Measurements from ENCODE around the gene SBF1.

Gene SBF1

GRCh38 chr22:50455201-50455600 is 19.6 kb downstream of the SBF1 start:
- H3F3A ChIP-seq (ENCODE audit: low read depth) = no peaks in the 10 kb centered on the region
- no peak for TF ChIP-seq EZH2phosphoT487 (IDR thresholded peaks at IDR 0.05; ENCODE audit: borderline replicate concordance)
- no peak for TF ChIP-seq CTCF (conservative IDR thresholded peaks at IDR 0.05; ENCODE audit: low read length)
- no peaks in the 10 kb centered on the region for H3K4me1 ChIP-seq (ENCODE audit: insufficient read depth, low read length, poor library complexity, severe bottlenecking)
- H3K36me3 ChIP-seq (ENCODE audit: insufficient read depth, low read length) = peaks cover 68% of the 10 kb centered on the region; the same call in 1 of the 2 replicates
- no peaks in the 10 kb centered on the region for H3K9me2 ChIP-seq (replicated peaks; ENCODE audit: low read depth, low read length)
- H3K4me3 ChIP-seq (ENCODE audit: low read length, poor library complexity, severe bottlenecking) = no peak overlapping the region
- H4K20me1 ChIP-seq (ENCODE audit: insufficient read depth, low read length, poor library complexity, severe bottlenecking) = peaks cover 7% of the 10 kb centered on the region
- no peaks in the 10 kb centered on the region for H3K79me2 ChIP-seq (ENCODE audit: insufficient read depth, low read length)
- no peak overlapping the region for H3K9ac ChIP-seq (ENCODE audit: low read depth, low read length, poor library complexity, severe bottlenecking)
- H3K27me3 ChIP-seq (ENCODE audit: insufficient read depth, low read length, poor library complexity, severe bottlenecking) = no peaks in the 10 kb centered on the region
- no peaks in the 10 kb centered on the region for H3K9me3 ChIP-seq (ENCODE audit: insufficient read depth, low read depth, low read length)
- no peak overlapping the region for H3K4me2 ChIP-seq (ENCODE audit: low read depth, low read length, poor library complexity, severe bottlenecking)
- H2AFZ ChIP-seq (ENCODE audit: low read length) = no peak overlapping the region

- no peak overlapping the region for H3K4me2 ChIP-seq (ENCODE audit: low read depth, low read length, poor library complexity, severe bottlenecking)
- no peaks in the 10 kb centered on the region for H3K9me2 ChIP-seq (replicated peaks; ENCODE audit: low read depth, low read length)
- no peak overlapping the region for H3K4me3 ChIP-seq (ENCODE audit: low read length, poor library complexity, severe bottlenecking)
- H3K27me3 ChIP-seq (ENCODE audit: insufficient read depth, low read length, poor library complexity, severe bottlenecking) = no peaks in the 10 kb centered on the region
- H2AFZ ChIP-seq (ENCODE audit: low read length) = no peak overlapping the region
- no peaks in the 10 kb centered on the region for H3K79me2 ChIP-seq (ENCODE audit: insufficient read depth, low read length)
- H3K4me1 ChIP-seq (ENCODE audit: insufficient read depth, low read length, poor library complexity, severe bottlenecking) = peaks cover 5% of the 10 kb centered on the region
- H3K9me3 ChIP-seq (ENCODE audit: insufficient read depth, low read depth, low read length) = no peaks in the 10 kb centered on the region
- H3K36me3 ChIP-seq (ENCODE audit: insufficient read depth, low read length) = peaks cover 63% of the 10 kb centered on the region; the same call in 1 of the 2 replicates
- H4K20me1 ChIP-seq (ENCODE audit: insufficient read depth, low read length, poor library complexity, severe bottlenecking) = peaks cover 9% of the 10 kb centered on the region
- TF ChIP-seq EZH2phosphoT487 (IDR thresholded peaks at IDR 0.05; ENCODE audit: borderline replicate concordance) = no peak
- no peak for TF ChIP-seq CTCF (conservative IDR thresholded peaks at IDR 0.05; ENCODE audit: low read length)
- no peaks in the 10 kb centered on the region for H3F3A ChIP-seq (ENCODE audit: low read depth)
- H3K9ac ChIP-seq (ENCODE audit: low read depth, low read length, poor library complexity, severe bottlenecking) = no peak overlapping the region
Measured at GRCh38 chr22:50454556-50455075, 20.2 kb downstream of the SBF1 start.

- Histone ChIP-seq H3F3A (ENCODE audit: low read depth) (no peaks in the 10 kb centered on the region), H2AFZ (ENCODE audit: low read length) (no peak overlapping the region), H3K9me2 (replicated peaks; ENCODE audit: low read depth, low read length) (no peaks in the 10 kb centered on the region), H3K4me3 (ENCODE audit: low read length, poor library complexity, severe bottlenecking) (no peak overlapping the region), H3K4me1 (ENCODE audit: insufficient read depth, low read length, poor library complexity, severe bottlenecking) (peaks cover 8% of the 10 kb centered on the region), H4K20me1 (ENCODE audit: insufficient read depth, low read length, poor library complexity, severe bottlenecking) (peaks cover 11% of the 10 kb centered on the region), H3K4me2 (ENCODE audit: low read depth, low read length, poor library complexity, severe bottlenecking) (no peak overlapping the region), H3K9me3 (ENCODE audit: insufficient read depth, low read depth, low read length) (no peaks in the 10 kb centered on the region), H3K36me3 (ENCODE audit: insufficient read depth, low read length) (peaks cover 59% of the 10 kb centered on the region; the same call in 1 of the 2 replicates), H3K79me2 (ENCODE audit: insufficient read depth, low read length) (no peaks in the 10 kb centered on the region), H3K27me3 (ENCODE audit: insufficient read depth, low read length, poor library complexity, severe bottlenecking) (no peaks in the 10 kb centered on the region), H3K9ac (ENCODE audit: low read depth, low read length, poor library complexity, severe bottlenecking) (no peak overlapping the region)
- TF ChIP-seq EZH2phosphoT487 (IDR thresholded peaks at IDR 0.05; ENCODE audit: borderline replicate concordance) (no peak), CTCF (conservative IDR thresholded peaks at IDR 0.05; ENCODE audit: low read length) (no peak)
Measured at GRCh38 chr22:50452649-50453048, 22.2 kb downstream of the SBF1 start.

Measured in Loucy (cell line).